Measurements from ENCODE around the gene TPSB2.

GRCh38 chr16:1197237-1197866 is 32.6 kb downstream of the TPSB2 start:
- no peak for TF ChIP-seq CTCF (IDR thresholded peaks at IDR 0.05; ENCODE audit: low read depth, low read length, poor library complexity, severe bottlenecking)
- TF ChIP-seq EZH2phosphoT487 (IDR thresholded peaks at IDR 0.05; ENCODE audit: borderline replicate concordance, low read length), result no peak

All from DOHH2 (cell line).